LoVo (cell line): ENCODE results near the gene RSPO3.
"Not testable (repeated sequence)": the region's sequence is repeated elsewhere in the genome, so short reads cannot be mapped to it uniquely, and the experiment has no call there.

ENCODE experiments used
- DNase-seq: peaks from one replicate; pipeline ENCODE4 v3.0.0-alpha.2; 2016; ENCODE audit warnings: low spot score

Gene RSPO3

GRCh38 chr6:127204281-127204680 is 85.8 kb downstream of the RSPO3 start:
- DNase-seq: no peak

GRCh38 chr6:127205036-127205435 is 86.6 kb downstream of the RSPO3 start:
- no peak for DNase-seq

GRCh38 chr6:127206531-127207095 is 88.1 kb downstream of the RSPO3 start:
- no peak for DNase-seq

GRCh38 chr6:127207591-127208120 is 89.2 kb downstream of the RSPO3 start:
- no peak for DNase-seq

GRCh38 chr6:127210725-127211124 is 92.3 kb downstream of the RSPO3 start:
- DNase-seq: no peak

- no peak for DNase-seq
Measured at GRCh38 chr6:127212376-127212775, 93.9 kb downstream of the RSPO3 start.

GRCh38 chr6:127214032-127214431 is 95.6 kb downstream of the RSPO3 start:
- DNase-seq: not testable (repeated sequence)

- DNase-seq: not testable (repeated sequence)
Measured at GRCh38 chr6:127214531-127214930, 96.1 kb downstream of the RSPO3 start.

GRCh38 chr6:127215931-127216330 is 97.5 kb downstream of the RSPO3 start:
- DNase-seq: no peak

GRCh38 chr6:127216810-127217789 is 98.6 kb downstream of the RSPO3 start:
- DNase-seq: no peak

GRCh38 chr6:127219869-127220268 is 101.4 kb downstream of the RSPO3 start:
- DNase-seq: no peak

- DNase-seq: no peak
Measured at GRCh38 chr6:127221201-127221600, 102.7 kb downstream of the RSPO3 start.

- DNase-seq: no peak
Measured at GRCh38 chr6:127222418-127222817, 103.9 kb downstream of the RSPO3 start.

GRCh38 chr6:127225497-127225896 is 107.0 kb downstream of the RSPO3 start:
- DNase-seq: no peak

GRCh38 chr6:127233819-127234218 is 115.3 kb downstream of the RSPO3 start:
- not testable (repeated sequence) for DNase-seq

- DNase-seq: no peak
Measured at GRCh38 chr6:127243501-127243900, 125.0 kb downstream of the RSPO3 start.
